Retinal pigment epithelial cell (primary cell): Measurements from ENCODE around the gene PSMD14.

ENCODE experiments used
- DNase-seq: peaks from one replicate; pipeline ENCODE4 v3.0.0-alpha.2; 2010; ENCODE audit warnings: low read depth
- H3K4me3 ChIP-seq: 2 replicates; pipeline ENCODE4 v1.5.1; 2011; ENCODE audit warnings: mild to moderate bottlenecking, low read length, control low read depth, moderate library complexity
- TF ChIP-seq, protein P1 (sequence below): conservative IDR thresholded peaks from 2 replicates; pipeline ENCODE4 v1.5.1; 2011; ENCODE audit warnings: low read depth, low read length, control low read depth, inconsistent platforms

Gene PSMD14

DNA sequence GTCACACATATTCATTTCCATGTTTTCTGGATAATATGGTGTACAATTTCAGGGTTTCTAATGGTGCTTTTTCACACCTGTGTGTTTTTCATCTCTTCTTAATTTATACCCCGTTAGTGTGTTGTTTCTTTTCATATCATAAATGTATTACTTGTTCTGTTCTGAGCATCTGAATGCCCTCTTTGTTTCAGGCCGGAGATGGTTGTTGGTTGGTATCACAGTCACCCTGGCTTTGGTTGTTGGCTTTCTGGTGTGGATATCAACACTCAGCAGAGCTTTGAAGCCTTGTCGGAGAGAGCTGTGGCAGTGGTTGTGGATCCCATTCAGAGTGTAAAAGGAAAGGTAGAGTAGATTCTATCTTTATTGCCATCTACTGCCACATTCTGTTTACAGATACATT lies 62.8 kb downstream of the PSMD14 start:
- TF ChIP-seq, protein P1, sequence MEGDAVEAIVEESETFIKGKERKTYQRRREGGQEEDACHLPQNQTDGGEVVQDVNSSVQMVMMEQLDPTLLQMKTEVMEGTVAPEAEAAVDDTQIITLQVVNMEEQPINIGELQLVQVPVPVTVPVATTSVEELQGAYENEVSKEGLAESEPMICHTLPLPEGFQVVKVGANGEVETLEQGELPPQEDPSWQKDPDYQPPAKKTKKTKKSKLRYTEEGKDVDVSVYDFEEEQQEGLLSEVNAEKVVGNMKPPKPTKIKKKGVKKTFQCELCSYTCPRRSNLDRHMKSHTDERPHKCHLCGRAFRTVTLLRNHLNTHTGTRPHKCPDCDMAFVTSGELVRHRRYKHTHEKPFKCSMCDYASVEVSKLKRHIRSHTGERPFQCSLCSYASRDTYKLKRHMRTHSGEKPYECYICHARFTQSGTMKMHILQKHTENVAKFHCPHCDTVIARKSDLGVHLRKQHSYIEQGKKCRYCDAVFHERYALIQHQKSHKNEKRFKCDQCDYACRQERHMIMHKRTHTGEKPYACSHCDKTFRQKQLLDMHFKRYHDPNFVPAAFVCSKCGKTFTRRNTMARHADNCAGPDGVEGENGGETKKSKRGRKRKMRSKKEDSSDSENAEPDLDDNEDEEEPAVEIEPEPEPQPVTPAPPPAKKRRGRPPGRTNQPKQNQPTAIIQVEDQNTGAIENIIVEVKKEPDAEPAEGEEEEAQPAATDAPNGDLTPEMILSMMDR, result no peak
- DNase-seq, result no peak
- no peak overlapping the region for H3K4me3 ChIP-seq

DNA sequence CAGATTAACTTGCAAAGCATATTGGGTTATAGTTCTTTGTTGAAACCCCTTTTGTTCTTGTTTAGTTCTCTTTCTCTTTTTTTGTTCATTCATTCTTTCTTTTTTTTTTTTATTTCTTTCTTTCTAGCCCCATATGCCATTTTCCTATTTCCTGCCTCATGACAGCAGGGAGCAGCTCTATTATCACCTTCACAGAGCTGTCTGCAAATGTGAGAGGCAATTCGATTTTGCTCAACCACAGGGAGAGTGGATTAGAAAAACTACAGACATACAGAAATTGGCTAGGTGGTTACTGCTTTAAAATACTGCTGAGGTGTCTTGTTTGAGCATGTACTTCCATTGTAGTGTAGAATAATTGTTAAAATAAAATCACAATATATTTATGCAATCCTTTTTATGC lies 63.6 kb downstream of the PSMD14 start:
- TF ChIP-seq, protein P1, result no peak
- DNase-seq, result no peak
- H3K4me3 ChIP-seq, result no peak overlapping the region

- TF ChIP-seq, protein P1, result no peak
- DNase-seq, result peak; percentile 42
- no peak overlapping the region for H3K4me3 ChIP-seq
Observed at GRCh38 chr2:161373942-161374341, 65.7 kb downstream of the PSMD14 start.

DNA sequence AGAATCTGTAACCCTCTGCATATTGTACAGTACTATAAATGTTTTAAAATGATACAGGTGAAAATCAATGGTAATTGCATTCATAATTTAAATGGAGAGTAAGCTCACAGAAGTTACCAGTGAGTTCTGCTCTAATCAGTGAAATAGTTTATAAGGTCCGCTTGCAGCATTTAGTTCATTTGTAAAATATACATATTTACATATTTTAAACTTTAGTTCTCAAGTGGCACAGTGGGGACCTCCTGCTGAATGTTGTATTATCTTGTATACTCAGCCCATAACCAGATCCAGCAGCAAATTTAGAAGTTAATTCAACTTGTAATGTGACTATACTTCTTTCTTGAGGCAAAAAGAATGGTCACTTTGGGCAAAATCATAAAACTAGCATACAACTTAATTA lies 66.2 kb downstream of the PSMD14 start:
- TF ChIP-seq, protein P1, result no peak
- no peak overlapping the region for H3K4me3 ChIP-seq
- DNase-seq, result no peak

- TF ChIP-seq, protein P1, result no peak
- no peak for DNase-seq
Observed at GRCh38 chr2:161379740-161380139, 71.5 kb downstream of the PSMD14 start.

GRCh38 chr2:161381546-161381945 lies 73.3 kb downstream of the PSMD14 start:
- TF ChIP-seq, protein P1, result no peak
- DNase-seq, result no peak
- H3K4me3 ChIP-seq, result no peak overlapping the region

More at GRCh38 chr2:161379740-161380139, 71.5 kb downstream of the PSMD14 start:
- no peak overlapping the region for H3K4me3 ChIP-seq

GRCh38 chr2:161382747-161383146 lies 74.5 kb downstream of the PSMD14 start:
- H3K4me3 ChIP-seq, result no peak overlapping the region
- TF ChIP-seq, protein P1, result no peak
- no peak for DNase-seq
